Endothelial cell of umbilical vein (primary cell): ENCODE measurements around the gene DNAJC6.

Experiments
- EZH2 ChIP-seq: IDR thresholded peaks from 2 replicates; pipeline ENCODE4 v1.6.1; 2012; ENCODE audit warnings: borderline replicate concordance, low read depth, mild to moderate bottlenecking, moderate library complexity, low read length, inconsistent platforms; ENCODE audit not compliant: severe bottlenecking
- FOS ChIP-seq: IDR thresholded peaks from 2 replicates; pipeline ENCODE4 v1.6.1; 2011; ENCODE audit warnings: mild to moderate bottlenecking, low read length, moderate library complexity, borderline replicate concordance; ENCODE audit not compliant: insufficient read depth
- POLR2A ChIP-seq: IDR thresholded peaks from 2 replicates; pipeline ENCODE4 v1.6.1; 2012; ENCODE audit warnings: low read depth, mild to moderate bottlenecking, control low read depth, low read length
- TF ChIP-seq, protein P1 (sequence below), 2 donors: IDR thresholded peaks; 1 replicate in 1 of 2; 2 replicates in 1 of 2; pipeline ENCODE4 v1.5.1; 2011; ENCODE audit warnings: low read length in 2 of 2, mild to moderate bottlenecking in 2 of 2, moderate library complexity in 2 of 2, control low read depth in 1 of 2, inconsistent platforms in 1 of 2, low read depth in 1 of 2; ENCODE audit not compliant: insufficient read depth in 1 of 2; ENCODE audit errors: extremely low read depth in 1 of 2

GRCh38 chr1:65425006-65425405 lies 115.7 kb downstream of the DNAJC6 start:
- TF ChIP-seq, protein P1, sequence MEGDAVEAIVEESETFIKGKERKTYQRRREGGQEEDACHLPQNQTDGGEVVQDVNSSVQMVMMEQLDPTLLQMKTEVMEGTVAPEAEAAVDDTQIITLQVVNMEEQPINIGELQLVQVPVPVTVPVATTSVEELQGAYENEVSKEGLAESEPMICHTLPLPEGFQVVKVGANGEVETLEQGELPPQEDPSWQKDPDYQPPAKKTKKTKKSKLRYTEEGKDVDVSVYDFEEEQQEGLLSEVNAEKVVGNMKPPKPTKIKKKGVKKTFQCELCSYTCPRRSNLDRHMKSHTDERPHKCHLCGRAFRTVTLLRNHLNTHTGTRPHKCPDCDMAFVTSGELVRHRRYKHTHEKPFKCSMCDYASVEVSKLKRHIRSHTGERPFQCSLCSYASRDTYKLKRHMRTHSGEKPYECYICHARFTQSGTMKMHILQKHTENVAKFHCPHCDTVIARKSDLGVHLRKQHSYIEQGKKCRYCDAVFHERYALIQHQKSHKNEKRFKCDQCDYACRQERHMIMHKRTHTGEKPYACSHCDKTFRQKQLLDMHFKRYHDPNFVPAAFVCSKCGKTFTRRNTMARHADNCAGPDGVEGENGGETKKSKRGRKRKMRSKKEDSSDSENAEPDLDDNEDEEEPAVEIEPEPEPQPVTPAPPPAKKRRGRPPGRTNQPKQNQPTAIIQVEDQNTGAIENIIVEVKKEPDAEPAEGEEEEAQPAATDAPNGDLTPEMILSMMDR (IDR thresholded peaks at IDR 0.05; ENCODE audit: extremely low read depth in 1 of 2, insufficient read depth in 1 of 2, low read depth in 1 of 2, low read length in 2 of 2): no peak
- TF ChIP-seq POLR2A (no peak), EZH2 (no peak), FOS (no peak)
